Measurements from ENCODE around the gene MARK1.

- TF ChIP-seq CTCF (conservative IDR thresholded peaks at IDR 0.05; ENCODE audit: low read depth, low read length) (no peak), EZH2phosphoT487 (IDR thresholded peaks at IDR 0.05; ENCODE audit: borderline replicate concordance, low read length) (peak; percentile 77; the same call in 1 of the 2 replicates), EZH2 (IDR thresholded peaks at IDR 0.05; ENCODE audit: low read length, unreplicated experiment) (peak; percentile 99)
Observed at GRCh38 chr1:220528679-220529501, 954 bp downstream of the MARK1 start.
